Measurements from ENCODE around the gene SCFD2.

DNA sequence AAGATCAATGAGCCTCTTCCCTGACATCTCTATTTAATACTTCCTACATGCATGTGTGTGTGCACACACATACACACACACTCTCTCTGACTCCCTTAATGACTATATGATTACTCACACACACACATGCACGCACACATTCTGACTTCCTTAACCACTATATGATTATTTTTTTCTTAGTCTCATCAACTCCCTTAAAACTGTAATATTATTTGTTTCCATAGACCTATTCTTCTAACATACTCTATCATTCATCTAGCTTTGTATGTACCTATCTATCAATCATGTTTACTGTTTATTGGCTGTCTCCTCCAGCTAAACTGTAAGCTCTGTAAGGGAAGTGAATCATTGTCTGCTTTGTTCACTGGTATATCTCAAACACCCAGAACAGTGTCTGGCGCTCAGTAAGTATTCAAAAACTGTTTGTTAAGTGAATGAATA is 267.2 kb downstream of the SCFD2 start:
- TF ChIP-seq, protein P1, sequence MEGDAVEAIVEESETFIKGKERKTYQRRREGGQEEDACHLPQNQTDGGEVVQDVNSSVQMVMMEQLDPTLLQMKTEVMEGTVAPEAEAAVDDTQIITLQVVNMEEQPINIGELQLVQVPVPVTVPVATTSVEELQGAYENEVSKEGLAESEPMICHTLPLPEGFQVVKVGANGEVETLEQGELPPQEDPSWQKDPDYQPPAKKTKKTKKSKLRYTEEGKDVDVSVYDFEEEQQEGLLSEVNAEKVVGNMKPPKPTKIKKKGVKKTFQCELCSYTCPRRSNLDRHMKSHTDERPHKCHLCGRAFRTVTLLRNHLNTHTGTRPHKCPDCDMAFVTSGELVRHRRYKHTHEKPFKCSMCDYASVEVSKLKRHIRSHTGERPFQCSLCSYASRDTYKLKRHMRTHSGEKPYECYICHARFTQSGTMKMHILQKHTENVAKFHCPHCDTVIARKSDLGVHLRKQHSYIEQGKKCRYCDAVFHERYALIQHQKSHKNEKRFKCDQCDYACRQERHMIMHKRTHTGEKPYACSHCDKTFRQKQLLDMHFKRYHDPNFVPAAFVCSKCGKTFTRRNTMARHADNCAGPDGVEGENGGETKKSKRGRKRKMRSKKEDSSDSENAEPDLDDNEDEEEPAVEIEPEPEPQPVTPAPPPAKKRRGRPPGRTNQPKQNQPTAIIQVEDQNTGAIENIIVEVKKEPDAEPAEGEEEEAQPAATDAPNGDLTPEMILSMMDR (IDR thresholded peaks at IDR 0.05), result no peak
- TF ChIP-seq POLR2A (IDR thresholded peaks at IDR 0.05) (no peak), EP300 (IDR thresholded peaks at IDR 0.05) (no peak)
